HG02870 (cell line): ENCODE data around the gene IFNL4.

Source experiments
- ATAC-seq: cut with Tn5 transposase; IDR thresholded peaks from one replicate; pipeline ENCODE4 v1.9.1; 2021; ENCODE audit warnings: mild to moderate bottlenecking, moderate library complexity; ENCODE audit not compliant: unreplicated experiment

The IFNL4 gene

DNA sequence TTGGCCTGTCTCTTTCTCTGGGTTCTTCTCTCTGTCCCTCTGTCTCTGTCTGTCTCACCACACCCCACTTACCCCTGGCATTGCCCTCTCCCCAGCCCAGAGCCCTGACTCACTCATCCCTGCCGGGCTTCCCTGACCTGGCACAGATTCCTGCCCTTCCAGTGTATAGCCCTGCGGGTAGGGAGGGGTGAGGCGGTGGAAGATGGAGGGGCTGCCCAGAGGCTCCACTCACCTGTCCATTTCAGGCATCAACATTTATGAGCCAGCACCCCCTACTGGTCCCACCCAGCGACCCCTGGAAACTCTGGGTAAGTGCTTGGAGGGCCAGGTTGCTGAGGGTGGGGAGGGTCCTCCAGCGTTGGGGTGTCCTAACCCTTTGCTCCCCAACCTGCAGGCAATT is 50.8 kb downstream of the IFNL4 start:
- ATAC-seq: no peak

DNA sequence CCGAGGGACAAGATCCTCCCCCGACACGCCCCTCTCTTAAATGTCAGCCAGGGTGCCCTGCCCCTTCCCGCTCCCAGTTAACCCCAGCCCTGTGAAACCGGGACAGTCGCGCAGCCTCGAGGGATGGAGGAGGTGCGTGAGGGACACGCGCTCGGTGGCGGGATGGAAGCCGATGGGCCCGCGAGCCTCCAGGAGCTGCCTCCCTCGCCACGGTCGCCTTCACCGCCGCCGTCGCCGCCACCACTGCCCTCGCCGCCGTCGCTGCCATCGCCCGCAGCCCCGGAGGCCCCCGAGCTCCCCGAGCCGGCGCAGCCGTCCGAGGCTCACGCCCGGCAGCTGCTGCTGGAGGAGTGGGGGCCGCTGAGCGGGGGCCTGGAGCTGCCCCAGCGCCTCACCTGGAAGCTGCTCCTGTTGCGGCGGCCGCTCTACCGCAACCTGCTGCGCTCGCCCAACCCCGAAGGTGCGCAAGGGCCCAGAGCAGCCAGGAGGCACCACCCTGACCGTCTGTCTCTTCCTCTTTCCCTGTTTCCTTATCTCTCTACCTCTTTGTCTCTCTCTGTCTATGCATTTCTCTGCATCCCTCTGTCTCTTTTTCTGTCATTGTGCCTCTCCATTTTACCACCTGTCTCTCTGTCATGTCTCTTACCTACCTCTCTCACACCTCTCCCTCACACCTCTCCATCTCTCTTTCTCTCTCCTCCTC is 51.6 kb downstream of the IFNL4 start, which contains the start of gene NCCRP1:
Gene NCCRP1, plus strand, starts transcription at position 105 of the 703 bp plus-strand sequence. Its CDS starts 19 bp downstream, at position 124.
- ATAC-seq: no peak

DNA sequence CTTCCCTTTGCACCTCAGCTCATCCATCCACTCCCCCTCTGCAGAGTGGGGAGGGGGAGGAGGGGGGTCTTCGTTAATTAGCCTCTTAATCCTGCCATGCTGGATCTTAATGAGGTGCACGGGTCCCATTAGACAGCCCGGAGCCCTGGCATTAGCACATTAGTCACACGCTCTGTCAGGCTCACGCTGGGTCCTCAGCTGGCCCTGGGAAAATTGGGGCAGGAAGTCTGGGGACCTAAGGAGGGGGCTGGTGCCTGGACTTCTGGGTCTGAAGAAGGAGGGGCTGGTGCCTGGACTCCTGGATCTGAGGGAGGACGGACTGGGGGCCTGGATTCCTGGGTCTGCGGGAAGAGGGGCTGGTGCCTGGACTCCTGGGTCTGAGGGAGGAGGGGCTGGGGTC is 52.3 kb downstream of the IFNL4 start:
- ATAC-seq: no peak
